ENCODE data around the gene LRRC23. TPM values are rescaled to one million over a fixed set of nuclear protein-coding genes. Genes with fewer than 3 reads are reported as not detected.

Gene LRRC23
- total and polyA plus RNA-seq, 9 of the 15 experiments (the other 6 are each of a cell fraction or from before 2014, with no cell fraction given): 2.2 to 7.0 (median 3.0) TPM

- DNase-seq (ENCODE audit: extremely low read depth in 1 of 4, low spot score in 3 of 4): peak in 3 of 4 experiments; percentile 37 to 72 (median 71)
- Histone ChIP-seq H3K9me3 (replicated peaks; ENCODE audit: control insufficient read depth, insufficient read depth, low read depth, low read length) (no peaks in the 10 kb centered on the region), H4K20me1 (replicated peaks; ENCODE audit: control insufficient read depth, insufficient read depth, low read length) (no peaks in the 10 kb centered on the region), H3K27me3 (ENCODE audit: control insufficient read depth in 2 of 2, insufficient read depth in 2 of 2, low read length in 2 of 2) (no peaks in the 10 kb centered on the region), H3K9ac (ENCODE audit: insufficient read depth in 1 of 2, low read depth in 2 of 2, low read length in 2 of 2) (peak overlapping the region; percentile 84 to 93), H3K4me2 (ENCODE audit: insufficient read depth, low read length) (peak overlapping the region; percentile 87), H3K9me1 (ENCODE audit: control insufficient read depth, insufficient read depth, low read length) (peaks cover 4% of the 10 kb centered on the region), H3K4me1 (replicated peaks in 1 of 2; ENCODE audit: control insufficient read depth in 2 of 2, insufficient read depth in 2 of 2, low read length in 2 of 2) (peaks cover 44 to 46% of the 10 kb centered on the region in 2 experiments; a peak in 4 of 5 replicates), H2AFZ (ENCODE audit: low read depth, low read length) (no peak overlapping the region), H3K79me2 (ENCODE audit: control insufficient read depth, insufficient read depth, low read length) (peaks cover 50% of the 10 kb centered on the region), H3K4me3 (peak overlapping the region; percentile 76), H3K27ac (ENCODE audit: extremely low read depth, low read depth, low read length) (peak overlapping the region; percentile 63), H3K36me3 (ENCODE audit: control insufficient read depth, insufficient read depth, low read length) (peaks cover 13% of the 10 kb centered on the region; the same call in 1 of the 3 replicates)
- ChIA-PET POLR2A (interaction anchor here (0.6 to 8.1 kb wide), 3 partner anchors 10 to 171 kb away, joined by 4 to 61 read pairs (median 5); partner anchors contain the start of genes C12orf57 and RNU7-1), CTCF (ENCODE audit: low intra/inter-chr PET ratio) (no interaction called here)
- intact Hi-C loops (cut with micrococcal nuclease): loop anchor here (5.0 kb wide), 1 partner anchor 114 kb away; no protein-coding TSS in a partner anchor
- in situ Hi-C loops (cut with MboI): no loop called here
- FAIRE-seq: no peak
- no peak for ATAC-seq
- WGBS (ENCODE audit: insufficient coverage, low coverage, missing lambda C conversion rate): no CpG with 5 or more reads among the region's 79 CpGs
- no TSS peak for BruUV-seq (replicated peaks)
- TF ChIP-seq SMARCB1 (IDR thresholded peaks at IDR 0.05; ENCODE audit: insufficient read length, low read depth) (no peak), ZBTB1 (CRISPR knock-in tag; IDR thresholded peaks at IDR 0.05; ENCODE audit: borderline replicate concordance, low read depth) (no peak), ILK (tag; IDR thresholded peaks at IDR 0.05; ENCODE audit: borderline replicate concordance, low read depth) (no peak), TFAP4 (CRISPR knock-in tag; IDR thresholded peaks at IDR 0.05; ENCODE audit: borderline replicate concordance) (0 out of 2 replicates have a peak, but pooled peaks have one; percentile 14), RBFOX2 (IDR thresholded peaks at IDR 0.05; ENCODE audit: low read depth, low read length) (0 out of 2 replicates have a peak, but pooled peaks have one; percentile 8), PREB (CRISPR knock-in tag; IDR thresholded peaks at IDR 0.05) (no peak), ZMIZ1 (IDR thresholded peaks at IDR 0.05; ENCODE audit: low read depth in 2 of 2, low read length in 2 of 2) (no peak), TEAD2 (tag; IDR thresholded peaks at IDR 0.05) (no peak), MLLT1 (IDR thresholded peaks at IDR 0.05) (0 out of 4 replicates have a peak, but pooled peaks of 1 of the 2 experiments have one; percentile 16), NCOA6 (IDR thresholded peaks at IDR 0.05) (no peak)
Observed at GRCh38 chr12:6928022-6928702, 23.5 kb downstream of the LRRC23 start.
